Neuronal stem cell (in vitro differentiated cells): ENCODE data around the gene GRID2IP.

Experiments
- DNase-seq: peaks from one replicate; pipeline ENCODE4 v3.0.0-alpha.2; 2013; ENCODE audit warnings: low spot score
- H2AFZ ChIP-seq: one replicate; pipeline ENCODE4 v1.6.1; 2013; ENCODE audit warnings: mild to moderate bottlenecking, low read length, inconsistent platforms
- H2AK5ac ChIP-seq: 2 replicates; pipeline ENCODE4 v1.6.1; 2013; ENCODE audit warnings: low read depth, mild to moderate bottlenecking, inconsistent platforms, low read length, moderate library complexity, mixed read lengths
- H2BK120ac ChIP-seq: 2 replicates; pipeline ENCODE4 v1.6.1; 2013; ENCODE audit warnings: low read depth, mild to moderate bottlenecking, inconsistent platforms, low read length, moderate library complexity, mixed read lengths
- H2BK12ac ChIP-seq: one replicate; pipeline ENCODE4 v1.6.1; 2013; ENCODE audit warnings: low read length, inconsistent platforms
- H2BK15ac ChIP-seq: 2 replicates; pipeline ENCODE4 v1.6.1; 2013; ENCODE audit warnings: mild to moderate bottlenecking, low read length, inconsistent platforms, mixed read lengths
- H2BK5ac ChIP-seq: one replicate; pipeline ENCODE4 v1.6.1; 2013; ENCODE audit warnings: inconsistent platforms, mild to moderate bottlenecking, low read length, moderate library complexity
- H3K14ac ChIP-seq: one replicate; pipeline ENCODE4 v1.6.1; 2013; ENCODE audit warnings: low read length, inconsistent platforms
- H3K18ac ChIP-seq: 2 replicates; pipeline ENCODE4 v1.6.1; 2013; ENCODE audit warnings: low read length, inconsistent platforms
- H3K23ac ChIP-seq: 2 replicates; pipeline ENCODE4 v1.6.1; 2013; ENCODE audit warnings: low read depth, mild to moderate bottlenecking, mixed read lengths, low read length, inconsistent platforms; ENCODE audit not compliant: poor library complexity
- H3K27ac ChIP-seq: replicated peaks from 3 replicates; pipeline ENCODE4 v1.5.1; 2013; ENCODE audit warnings: low read length, inconsistent platforms
- H3K27me3 ChIP-seq, 3 experiments: 2 replicates each; pipeline ENCODE4 v1.6.1; 2013; ENCODE audit warnings: low read length in 3 of 3, mild to moderate bottlenecking in 2 of 3, inconsistent platforms in 1 of 3, low read depth in 1 of 3, mixed read lengths in 1 of 3, moderate library complexity in 1 of 3; ENCODE audit not compliant: control insufficient read depth in 3 of 3, insufficient read depth in 3 of 3
- H3K36me3 ChIP-seq, 2 donors: replicated peaks in 1 of 2; 2 replicates each; pipeline ENCODE4 v1.6.1; 2013; ENCODE audit warnings: low read length in 2 of 2; ENCODE audit not compliant: control insufficient read depth in 2 of 2, insufficient read depth in 2 of 2
- H3K4ac ChIP-seq: 2 replicates; pipeline ENCODE4 v1.6.1; 2013; ENCODE audit warnings: inconsistent platforms, mild to moderate bottlenecking, low read length, moderate library complexity
- H3K4me1 ChIP-seq, 2 donors: 1 replicate in 1 of 2; 2 replicates in 1 of 2; pipeline ENCODE4 v1.6.1; 2013; ENCODE audit warnings: low read length in 2 of 2, low read depth in 1 of 2; ENCODE audit not compliant: control insufficient read depth in 2 of 2, insufficient read depth in 1 of 2
- H3K4me2 ChIP-seq: one replicate; pipeline ENCODE4 v1.6.1; 2013; ENCODE audit warnings: mild to moderate bottlenecking, low read length, inconsistent platforms; ENCODE audit not compliant: insufficient read depth, poor library complexity, severe bottlenecking
- H3K4me3 ChIP-seq, 2 donors: 2 replicates each; pipeline ENCODE4 v1.5.1; 2013; ENCODE audit warnings: low read length in 2 of 2, mild to moderate bottlenecking in 2 of 2, inconsistent platforms in 1 of 2, moderate library complexity in 1 of 2
- H3K79me1 ChIP-seq: one replicate; pipeline ENCODE4 v1.6.1; 2013; ENCODE audit warnings: low read depth, mild to moderate bottlenecking, inconsistent platforms, low read length, moderate library complexity
- H3K9ac ChIP-seq: one replicate; pipeline ENCODE4 v1.6.1; 2013; ENCODE audit warnings: mild to moderate bottlenecking, low read depth, low read length, inconsistent platforms; ENCODE audit not compliant: poor library complexity
- H3K9me3 ChIP-seq, 2 donors: replicated peaks in 1 of 2; 2 replicates each; pipeline versions ENCODE3 to v1.6.1; 2013; ENCODE audit warnings: low read length in 2 of 2, mild to moderate bottlenecking in 2 of 2, inconsistent platforms in 1 of 2, low read depth in 1 of 2, mixed read lengths in 1 of 2, moderate library complexity in 1 of 2; ENCODE audit not compliant: control insufficient read depth in 2 of 2, insufficient read depth in 1 of 2
- H4K8ac ChIP-seq: one replicate; pipeline ENCODE4 v1.6.1; 2013; ENCODE audit warnings: low read depth, mild to moderate bottlenecking, inconsistent platforms, low read length, moderate library complexity
- H4K91ac ChIP-seq: one replicate; pipeline ENCODE4 v1.6.1; 2013; ENCODE audit warnings: low read length, low read depth, mild to moderate bottlenecking, inconsistent platforms; ENCODE audit not compliant: poor library complexity
- WGBS, 2 donors: extraction: QIAGEN DNeasy Blood & Tissue Kit; methylation state at CpG; one replicate each; pipeline ENCODE4 v1.1.7; 2013; ENCODE audit warnings: missing lambda C conversion rate in 2 of 2, mixed read lengths in 1 of 2; ENCODE audit not compliant: insufficient read length in 2 of 2, insufficient replicate concordance in 1 of 2; ENCODE audit errors: extremely low coverage in 2 of 2; 5-methylcytosine and 5-hydroxymethylcytosine counted together

The GRID2IP gene

DNA sequence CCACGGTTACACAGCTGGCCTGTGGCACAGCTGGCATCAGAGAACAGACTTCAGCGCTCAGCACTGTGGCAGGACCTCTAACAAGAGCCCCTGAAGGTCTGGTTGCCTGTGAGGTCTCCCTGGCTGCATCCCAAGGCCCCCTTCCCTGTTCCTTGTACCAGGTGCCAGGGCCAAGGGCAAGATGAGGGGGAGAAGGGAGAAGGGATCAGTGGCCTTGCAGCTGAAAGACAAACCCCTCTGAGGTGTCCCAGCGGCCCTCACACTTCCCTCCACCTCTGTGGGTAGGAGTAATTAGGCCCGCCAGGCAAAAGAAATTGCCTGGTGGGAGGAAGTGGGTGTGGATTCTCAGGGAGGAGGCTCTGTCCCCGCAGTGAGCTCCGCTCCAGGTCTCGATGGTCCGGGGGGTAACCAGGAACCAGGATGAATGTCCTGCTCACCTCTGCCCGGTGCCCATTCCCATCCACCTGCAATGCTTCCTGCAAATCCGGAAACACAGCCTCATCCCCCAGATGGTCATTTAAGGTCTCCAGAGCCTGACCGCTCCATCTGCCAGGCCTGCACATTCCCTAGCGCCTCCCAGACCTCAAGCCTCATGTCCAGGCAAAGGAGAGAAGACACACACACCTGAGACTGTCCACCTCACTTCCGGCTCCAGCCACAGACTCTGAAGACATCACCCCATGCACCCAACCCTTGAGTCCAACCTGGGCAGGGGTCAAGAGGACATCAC, 22.7 kb downstream of the GRID2IP start:
- Histone ChIP-seq H2BK5ac (no peak overlapping the region), H2BK15ac (no peak overlapping the region), H2BK12ac (no peak overlapping the region), H3K4me2 (no peak overlapping the region), H3K27ac (no peak overlapping the region), H3K9ac (no peak overlapping the region), H2AFZ (no peak overlapping the region), H4K91ac (no peak overlapping the region), H3K23ac (no peak overlapping the region), H3K4ac (no peak overlapping the region), H2AK5ac (peak overlapping the region; percentile 37), H3K36me3 (no peaks in the 10 kb centered on the region), H3K27me3 (peaks cover 18 to 80% (median 67%) of the 10 kb centered on the region in 3 experiments), H3K79me1 (no peaks in the 10 kb centered on the region), H3K9me3 (no peaks in the 10 kb centered on the region), H4K8ac (no peak overlapping the region), H3K14ac (no peak overlapping the region), H3K18ac (no peak overlapping the region), H2BK120ac (no peak overlapping the region), H3K4me1 (peaks cover 0 to 4% of the 10 kb centered on the region in 2 donors), H3K4me3 (no peak overlapping the region)
- WGBS, 2 donors: no CpG with 5 or more reads among the region's 13 CpGs
- DNase-seq: no peak

DNA sequence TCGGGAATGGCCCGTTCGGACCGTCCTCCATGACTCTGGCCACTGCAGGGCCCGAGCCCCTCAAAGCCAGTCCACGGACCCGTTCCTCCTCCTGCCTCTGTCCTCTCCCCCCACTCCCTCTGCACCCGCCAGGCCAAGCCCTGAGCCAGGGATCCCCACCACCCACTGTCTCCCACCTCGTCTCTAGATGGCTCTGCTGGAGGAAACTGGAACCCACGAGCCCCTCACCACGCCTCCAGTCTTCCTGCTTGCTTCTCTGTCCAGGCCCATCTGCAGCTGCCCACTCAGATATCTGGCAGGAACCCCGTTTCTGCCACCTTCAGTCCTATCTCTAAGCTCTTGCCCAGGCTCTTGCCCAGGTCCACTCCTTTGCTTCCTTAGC, 24.3 kb downstream of the GRID2IP start:
- no peak overlapping the region for H3K27ac ChIP-seq
- H3K9me3 ChIP-seq: no peaks in the 10 kb centered on the region
- peak overlapping the region; percentile 91 for H2BK15ac ChIP-seq
- no peak overlapping the region for H2AK5ac ChIP-seq
- peak overlapping the region; percentile 32 for H4K8ac ChIP-seq
- H3K4me3 ChIP-seq: peak overlapping the region; percentile 31 to 75
- H2AFZ ChIP-seq: peak overlapping the region; percentile 93
- H3K9ac ChIP-seq: peak overlapping the region; percentile 68
- peak overlapping the region; percentile 95 for H3K18ac ChIP-seq
- H3K4ac ChIP-seq: no peak overlapping the region
- H3K4me1 ChIP-seq: peaks cover 0 to 4% of the 10 kb centered on the region in 2 donors
- no CpG with 5 or more reads among the region's 12 CpGs for WGBS, 2 donors
- H3K4me2 ChIP-seq: peak overlapping the region; percentile 86
- H3K23ac ChIP-seq: peak overlapping the region; percentile 69
- H2BK12ac ChIP-seq: peak overlapping the region; percentile 77
- no peak overlapping the region for H2BK120ac ChIP-seq
- no peak overlapping the region for H4K91ac ChIP-seq
- no peaks in the 10 kb centered on the region for H3K79me1 ChIP-seq
- H3K14ac ChIP-seq: no peak overlapping the region
- DNase-seq: no peak
- H3K36me3 ChIP-seq: no peaks in the 10 kb centered on the region
- H2BK5ac ChIP-seq: peak overlapping the region; percentile 47
- peaks cover 17 to 68% (median 56%) of the 10 kb centered on the region in 3 experiments for H3K27me3 ChIP-seq

- H3K4me3 ChIP-seq: no peak overlapping the region
- H4K8ac ChIP-seq: no peak overlapping the region
- no peaks in the 10 kb centered on the region for H3K36me3 ChIP-seq
- no peaks in the 10 kb centered on the region for H3K9me3 ChIP-seq
- peaks cover 0 to 6% (median 3%) of the 10 kb centered on the region in 3 experiments for H3K27me3 ChIP-seq
- H3K14ac ChIP-seq: no peak overlapping the region
- no CpG with 5 or more reads among the region's 24 CpGs for WGBS, 2 donors
- H3K4me1 ChIP-seq: peaks cover 3 to 4% of the 10 kb centered on the region in 2 donors
- no peak overlapping the region for H2AK5ac ChIP-seq
- H2BK120ac ChIP-seq: no peak overlapping the region
- peak overlapping the region; percentile 38 for H3K18ac ChIP-seq
- DNase-seq: no peak
- no peak overlapping the region for H2BK5ac ChIP-seq
- H2BK15ac ChIP-seq: no peak overlapping the region
- no peak overlapping the region for H3K23ac ChIP-seq
- H3K4ac ChIP-seq: no peak overlapping the region
- no peak overlapping the region for H3K4me2 ChIP-seq
- H2AFZ ChIP-seq: no peak overlapping the region
- no peak overlapping the region for H4K91ac ChIP-seq
- no peak overlapping the region for H3K9ac ChIP-seq
- no peak overlapping the region for H2BK12ac ChIP-seq
- no peaks in the 10 kb centered on the region for H3K79me1 ChIP-seq
- no peak overlapping the region for H3K27ac ChIP-seq
Observed at GRCh38 chr7:6520163-6520981, 30.9 kb downstream of the GRID2IP start.

- peak overlapping the region; percentile 43 for H3K4me2 ChIP-seq
- H3K27ac ChIP-seq: no peak overlapping the region
- H3K18ac ChIP-seq: peak overlapping the region; percentile 50
- DNase-seq: peak; percentile 63
- peak overlapping the region; percentile 94 for H2AFZ ChIP-seq
- no peak overlapping the region for H3K14ac ChIP-seq
- no peaks in the 10 kb centered on the region for H3K9me3 ChIP-seq
- WGBS, 2 donors: no CpG with 5 or more reads among the region's 17 CpGs
- no peaks in the 10 kb centered on the region for H3K79me1 ChIP-seq
- no peak overlapping the region for H2BK120ac ChIP-seq
- H3K4me1 ChIP-seq: peaks cover 3 to 4% of the 10 kb centered on the region in 2 donors
- H2AK5ac ChIP-seq: no peak overlapping the region
- H3K4me3 ChIP-seq: peak overlapping the region in 1 of 2 donors; percentile 21
- no peaks in the 10 kb centered on the region for H3K27me3 ChIP-seq
- H3K36me3 ChIP-seq: no peaks in the 10 kb centered on the region
- no peak overlapping the region for H4K8ac ChIP-seq
- H2BK12ac ChIP-seq: no peak overlapping the region
- H2BK5ac ChIP-seq: no peak overlapping the region
- H3K9ac ChIP-seq: no peak overlapping the region
- no peak overlapping the region for H4K91ac ChIP-seq
- no peak overlapping the region for H2BK15ac ChIP-seq
- no peak overlapping the region for H3K23ac ChIP-seq
- no peak overlapping the region for H3K4ac ChIP-seq
Observed at GRCh38 chr7:6516387-6516983, 34.8 kb downstream of the GRID2IP start.
